CD14-positive monocyte (primary cell): ENCODE results near the gene HADHA. TPM values are rescaled to one million over a fixed set of nuclear protein-coding genes. Genes with fewer than 3 reads are reported as not detected.

Experiments used
- DNase-seq, 3 donors: peaks; one replicate each; pipeline ENCODE4 v3.0.0-alpha.2; 2011 to 2022
- H2AFZ ChIP-seq: 2 replicates; pipeline ENCODE4 v1.6.0; 2012; ENCODE audit warnings: mild to moderate bottlenecking, low read depth, low read length, inconsistent platforms; ENCODE audit not compliant: insufficient read depth, poor library complexity, severe bottlenecking
- H3K27ac ChIP-seq, 2 donors: 1 replicate in 1 of 2; 2 replicates in 1 of 2; pipeline ENCODE4 v1.5.1; 2012 to 2013; ENCODE audit warnings: low read length in 2 of 2, control low read depth in 1 of 2, inconsistent platforms in 1 of 2, low read depth in 1 of 2, mild to moderate bottlenecking in 1 of 2
- H3K27me3 ChIP-seq, 2 donors: one replicate each; pipeline versions ENCODE4 v1.6.0 to v1.6.1; 2011 to 2013; ENCODE audit warnings: low read length in 2 of 2; ENCODE audit not compliant: control insufficient read depth in 2 of 2, insufficient read depth in 2 of 2
- H3K36me3 ChIP-seq, 2 donors: replicated peaks in 1 of 2; 1 replicate in 1 of 2; 2 replicates in 1 of 2; pipeline versions ENCODE4 v1.5.1 to v1.6.1; 2012 to 2013; ENCODE audit warnings: low read length in 2 of 2, control low read depth in 1 of 2, inconsistent platforms in 1 of 2, mild to moderate bottlenecking in 1 of 2; ENCODE audit not compliant: insufficient read depth in 2 of 2, control insufficient read depth in 1 of 2
- H3K4me1 ChIP-seq, 2 donors: 1 replicate in 1 of 2; 2 replicates in 1 of 2; pipeline versions ENCODE4 v1.5.1 to v1.6.1; 2012 to 2013; ENCODE audit warnings: low read length in 2 of 2, control low read depth in 1 of 2, inconsistent platforms in 1 of 2, mild to moderate bottlenecking in 1 of 2, moderate library complexity in 1 of 2; ENCODE audit not compliant: insufficient read depth in 2 of 2, control insufficient read depth in 1 of 2
- H3K4me2 ChIP-seq: replicated peaks from 2 replicates; pipeline ENCODE3; 2012; ENCODE audit warnings: low read length, moderate library complexity, mild to moderate bottlenecking; ENCODE audit not compliant: poor library complexity, severe bottlenecking; ENCODE audit errors: extremely low read depth
- H3K4me3 ChIP-seq, 3 experiments: fragments of 200-600 bp in 1 of 3; sonication (generic) in 1 of 3; replicated peaks in 1 of 3; 1 replicate in 2 of 3; 2 replicates in 1 of 3; pipeline ENCODE4 v1.5.1; 2011 to 2013; ENCODE audit warnings: low read length in 3 of 3, mild to moderate bottlenecking in 3 of 3, control low read depth in 2 of 3, low read depth in 2 of 3, inconsistent platforms in 1 of 3, moderate library complexity in 1 of 3
- H3K79me2 ChIP-seq: 2 replicates; pipeline ENCODE4 v1.6.0; 2012; ENCODE audit warnings: mild to moderate bottlenecking, control low read depth, inconsistent platforms, low read length, moderate library complexity; ENCODE audit not compliant: insufficient read depth
- H3K9ac ChIP-seq: 2 replicates; pipeline ENCODE4 v1.6.0; 2017; ENCODE audit warnings: low read length, mild to moderate bottlenecking; ENCODE audit not compliant: insufficient read depth, poor library complexity, severe bottlenecking
- H3K9me3 ChIP-seq, 2 donors: replicated peaks in 1 of 2; 1 replicate in 1 of 2; 2 replicates in 1 of 2; pipeline versions ENCODE4 v1.5.1 to v1.6.1; 2012 to 2013; ENCODE audit warnings: low read length in 2 of 2, control low read depth in 1 of 2; ENCODE audit not compliant: control insufficient read depth in 1 of 2, insufficient read depth in 1 of 2
- H4K20me1 ChIP-seq: 2 replicates; pipeline ENCODE4 v1.6.0; 2012; ENCODE audit warnings: mild to moderate bottlenecking, low read length, control low read depth, moderate library complexity; ENCODE audit not compliant: insufficient read depth
- H3K27ac Mint-ChIP-seq, 7 donors: one replicate each; pipeline ENCODE4 v1.8.0; 2020; ENCODE audit warnings: mild to moderate bottlenecking in 7 of 7, mixed read lengths in 7 of 7, moderate library complexity in 6 of 7, inconsistent platforms in 2 of 7
- H3K27me3 Mint-ChIP-seq, 3 donors: one replicate each; pipeline ENCODE4 v1.8.0; 2021 to 2022; ENCODE audit warnings: low read depth in 3 of 3, mild to moderate bottlenecking in 3 of 3, mixed read lengths in 3 of 3, moderate library complexity in 3 of 3, inconsistent platforms in 1 of 3
- H3K36me3 Mint-ChIP-seq, 2 donors: one replicate each; pipeline ENCODE4 v1.8.0; 2020; ENCODE audit warnings: mixed read lengths in 2 of 2, inconsistent platforms in 1 of 2, mild to moderate bottlenecking in 1 of 2
- H3K4me1 Mint-ChIP-seq: one replicate; pipeline ENCODE4 v1.8.0; 2020; ENCODE audit warnings: mild to moderate bottlenecking, mixed read lengths
- H3K4me3 Mint-ChIP-seq, 2 donors: one replicate each; pipeline ENCODE4 v1.8.0; 2020; ENCODE audit warnings: mild to moderate bottlenecking in 2 of 2, mixed read lengths in 2 of 2, moderate library complexity in 1 of 2
- H3K9me3 Mint-ChIP-seq, 7 donors: one replicate each; pipeline ENCODE4 v1.8.0; 2020 to 2022; ENCODE audit warnings: mixed read lengths in 7 of 7, mild to moderate bottlenecking in 6 of 7, moderate library complexity in 6 of 7, inconsistent platforms in 2 of 7
- CTCF ChIP-seq: fragments of 200-600 bp; IDR thresholded peaks from one replicate; pipeline ENCODE4 v1.8.0; 2022; ENCODE audit warnings: antibody characterized with exemption, mild to moderate bottlenecking
- WGBS: methylation state at CpG from one replicate; pipeline ENCODE4 v1.1.5; 2013; ENCODE audit warnings: missing lambda C conversion rate; ENCODE audit not compliant: insufficient coverage; 5-methylcytosine and 5-hydroxymethylcytosine counted together
- intact Hi-C, 2 donors: fragments of 100-400 bp; cut with micrococcal nuclease; formaldehyde crosslinking; loops; one replicate each; pipeline versions ENCODE4 v1.15.0 to v1.15.1; 2023
- polyA plus RNA-seq, 3 donors: library from polyadenylated mRNA; depleted of rRNA in 1 of 3; unstranded in 2 of 3; stranded (reverse) in 1 of 3; fragments of 300-500 nt in 2 of 3; fragments of >200 nt in 1 of 3; fragmentation: Illumina TruSeq in 2 of 3; gene quantifications; 1 replicate in 2 of 3; 2 replicates in 1 of 3; pipeline ENCODE4 v1.2.3, GENCODE V29; 2012 to 2021

The HADHA gene
- polyA plus RNA-seq, 3 donors = 60.2 to 187 (median 155) TPM

DNA sequence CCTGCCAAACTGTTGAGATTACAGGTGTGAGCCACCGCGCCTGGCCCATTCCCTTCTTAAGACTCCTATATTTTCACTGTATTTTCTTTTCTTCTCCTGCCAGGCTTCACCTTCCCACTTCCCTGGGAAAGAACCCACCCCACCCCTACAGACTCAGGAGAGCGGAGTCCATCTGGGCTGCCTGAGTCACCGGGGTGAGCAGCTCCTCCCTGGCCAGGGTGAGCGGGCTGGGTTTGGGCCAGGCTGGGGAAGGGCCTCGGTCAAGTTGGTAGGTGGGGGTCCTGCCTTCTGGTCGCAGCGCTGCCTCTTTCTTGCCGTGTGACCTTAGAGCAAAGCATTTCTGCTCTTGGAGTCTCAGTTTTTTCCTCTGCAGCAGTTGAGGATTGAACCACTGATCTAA, 73.6 kb downstream of the HADHA start:
- no peak for TF ChIP-seq CTCF
- H2AFZ ChIP-seq = no peak overlapping the region
- no peak for DNase-seq
- H3K4me3 Mint-ChIP-seq = peak overlapping the region in 1 of 2 donors; percentile 66
- peaks cover 39 to 57% (median 49%) of the 10 kb centered on the region in 3 donors for H3K27me3 Mint-ChIP-seq
- no peak overlapping the region for H3K9ac ChIP-seq
- peaks cover 12 to 15% of the 10 kb centered on the region in 2 donors for H3K36me3 Mint-ChIP-seq
- H3K4me1 Mint-ChIP-seq = peaks cover 13% of the 10 kb centered on the region
- peaks cover 15 to 46% of the 10 kb centered on the region in 2 donors for H3K27me3 ChIP-seq
- H3K9me3 ChIP-seq = no peaks in the 10 kb centered on the region
- H3K27ac Mint-ChIP-seq = peak overlapping the region in 1 of 7 donors; percentile 60
- no peaks in the 10 kb centered on the region for H3K36me3 ChIP-seq
- intact Hi-C loops = no loop called here
- peaks cover 7 to 17% (median 11%) of the 10 kb centered on the region in 7 donors for H3K9me3 Mint-ChIP-seq
- H3K4me2 ChIP-seq = no peak overlapping the region
- 100% methylated on average over 3 of the region's 9 CpGs for whole genome bisulfite sequencing
- H3K27ac ChIP-seq = no peak overlapping the region
- H4K20me1 ChIP-seq = no peaks in the 10 kb centered on the region
- H3K4me3 ChIP-seq = no peak overlapping the region
- no peaks in the 10 kb centered on the region for H3K79me2 ChIP-seq
- peaks cover 9 to 14% of the 10 kb centered on the region in 2 donors for H3K4me1 ChIP-seq

DNA sequence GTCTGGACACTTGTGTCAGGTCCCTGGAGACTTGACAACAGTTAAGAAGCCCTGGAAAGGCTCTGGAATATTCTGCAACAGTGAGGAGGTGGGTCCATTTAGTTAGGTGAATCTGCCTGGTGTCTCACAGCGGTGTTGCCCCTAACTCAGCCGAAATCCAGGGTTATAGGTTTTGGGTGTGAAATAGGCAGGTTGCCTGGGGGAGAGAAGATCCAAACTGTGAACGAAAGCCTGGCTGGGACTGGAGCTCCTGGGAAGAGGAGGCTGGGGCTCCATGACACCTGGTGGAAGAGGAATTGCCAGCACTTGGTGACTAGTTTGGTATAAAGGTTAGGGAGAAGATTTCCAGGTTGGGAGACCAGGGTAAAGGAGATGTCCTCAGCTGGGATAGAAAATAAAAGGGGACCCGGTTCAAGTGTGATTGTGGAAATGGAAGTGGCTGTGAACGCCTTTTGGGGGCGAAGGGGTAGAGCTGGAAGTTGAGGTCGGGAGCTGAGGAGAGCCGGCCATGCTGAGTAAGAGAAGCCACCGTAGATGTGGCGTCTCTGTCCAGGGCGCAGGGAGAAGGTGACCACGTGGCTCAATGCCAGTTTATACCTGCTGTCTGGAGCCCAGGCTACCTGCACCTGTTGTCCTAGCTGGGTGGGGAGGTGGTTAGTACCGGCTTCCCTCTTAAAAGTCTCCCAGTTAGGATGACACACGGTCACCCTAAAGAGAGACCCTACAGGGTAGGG, 74.6 kb downstream of the HADHA start:
- peaks cover 13% of the 10 kb centered on the region for H3K4me1 Mint-ChIP-seq
- Histone ChIP-seq H4K20me1 (no peaks in the 10 kb centered on the region), H3K36me3 (no peaks in the 10 kb centered on the region), H3K9ac (no peak overlapping the region), H2AFZ (no peak overlapping the region), H3K27me3 (peaks cover 15 to 36% of the 10 kb centered on the region in 2 donors), H3K4me1 (peaks cover 9 to 14% of the 10 kb centered on the region in 2 donors), H3K79me2 (no peaks in the 10 kb centered on the region), H3K27ac (no peak overlapping the region), H3K4me3 (no peak overlapping the region), H3K4me2 (no peak overlapping the region), H3K9me3 (no peaks in the 10 kb centered on the region)
- TF ChIP-seq CTCF = no peak
- H3K36me3 Mint-ChIP-seq = peaks cover 12 to 15% of the 10 kb centered on the region in 2 donors
- no peak for DNase-seq
- H3K27me3 Mint-ChIP-seq = peaks cover 36 to 48% (median 46%) of the 10 kb centered on the region in 3 donors
- intact Hi-C loops = no loop called here
- WGBS = 86% methylated on average over 12 of the region's 14 CpGs
- H3K9me3 Mint-ChIP-seq = peaks cover 7 to 17% (median 11%) of the 10 kb centered on the region in 7 donors
- no peak overlapping the region for H3K4me3 Mint-ChIP-seq
- no peak overlapping the region for H3K27ac Mint-ChIP-seq
